ENCODE data around the gene KLHL40.

GRCh38 chr3:42710323-42711021, 25.1 kb downstream of the KLHL40 start:
- TF ChIP-seq CTCF (IDR thresholded peaks at IDR 0.05): no peak
- no peak for TF ChIP-seq POLR2A (IDR thresholded peaks at IDR 0.05)
